NB4 (cell line): Measurements from ENCODE around the gene IRF2BPL.

Experiments used
- DNase-seq: peaks from one replicate; pipeline ENCODE4 v3.0.0; 2010; ENCODE audit warnings: low read depth
- H3K4me3 ChIP-seq: one replicate; pipeline ENCODE4 v1.5.1; 2011; ENCODE audit warnings: mild to moderate bottlenecking, low read depth, low read length, moderate library complexity
- CTCF ChIP-seq: IDR thresholded peaks from one replicate; pipeline ENCODE4 v1.5.1; 2012; ENCODE audit warnings: low read depth, low read length
- MAX ChIP-seq: IDR thresholded peaks from 2 replicates; pipeline ENCODE4 v1.6.1; 2011; ENCODE audit warnings: low read depth, low read length
- MYC ChIP-seq: IDR thresholded peaks from 2 replicates; pipeline ENCODE4 v1.6.1; 2011; ENCODE audit warnings: low read depth, low read length
- POLR2A ChIP-seq: IDR thresholded peaks from 2 replicates; pipeline ENCODE4 v1.6.1; 2011; ENCODE audit warnings: mild to moderate bottlenecking; ENCODE audit not compliant: insufficient read length; ENCODE audit errors: extremely low read depth

The IRF2BPL gene

GRCh38 chr14:76975051-76975450 is 53.5 kb downstream of the IRF2BPL start:
- DNase-seq, result peak; percentile 27
- no peak for TF ChIP-seq MAX
- TF ChIP-seq POLR2A, result no peak
- no peak for TF ChIP-seq CTCF
- no peak for TF ChIP-seq MYC
- H3K4me3 ChIP-seq, result no peak overlapping the region
